WTC11 (cell line): ENCODE results near the gene C2orf15. TPM values are rescaled to one million over a fixed set of nuclear protein-coding genes. Genes with fewer than 3 reads are reported as not detected.

ENCODE experiments used
- ESRRA ChIP-seq: sonication (generic); formaldehyde crosslinking; IDR thresholded peaks from 2 replicates; pipeline ENCODE4 v1.8.1; 2022; ENCODE audit warnings: mild to moderate bottlenecking, missing genetic modification reagents, borderline replicate concordance
- FOXJ3 ChIP-seq: sonication (generic); formaldehyde crosslinking; IDR thresholded peaks from 2 replicates; pipeline ENCODE4 v1.9.0; 2021; ENCODE audit warnings: missing genetic modification reagents, mild to moderate bottlenecking, borderline replicate concordance
- FOXK1 ChIP-seq: sonication (generic); formaldehyde crosslinking; IDR thresholded peaks from 2 replicates; pipeline ENCODE4 v1.8.0; 2022; ENCODE audit warnings: mild to moderate bottlenecking, moderate library complexity, missing genetic modification reagents
- FOXP1 ChIP-seq: sonication (generic); formaldehyde crosslinking; IDR thresholded peaks from 2 replicates; pipeline ENCODE4 v1.8.0; 2022; ENCODE audit warnings: missing genetic modification reagents, mild to moderate bottlenecking, moderate library complexity, borderline replicate concordance
- JAZF1 ChIP-seq: fragments of 250-450 bp; sonication (Bioruptor Pico); IDR thresholded peaks from 2 replicates; pipeline ENCODE4 v1.9.0; 2021; ENCODE audit warnings: moderate library complexity, mild to moderate bottlenecking, inconsistent platforms
- MYBL2 ChIP-seq: sonication (generic); formaldehyde crosslinking; IDR thresholded peaks from 2 replicates; pipeline ENCODE4 v1.8.1; 2023; ENCODE audit warnings: mild to moderate bottlenecking, moderate library complexity, missing genetic modification reagents
- NR1H2 ChIP-seq: sonication (generic); formaldehyde crosslinking; IDR thresholded peaks from 2 replicates; pipeline ENCODE4 v1.9.0; 2021; ENCODE audit warnings: mild to moderate bottlenecking, moderate library complexity, missing genetic modification reagents
- NR2C2 ChIP-seq: sonication (generic); formaldehyde crosslinking; IDR thresholded peaks from 2 replicates; pipeline ENCODE4 v1.8.0; 2022; ENCODE audit warnings: mild to moderate bottlenecking, missing genetic modification reagents
- TEAD1 ChIP-seq: sonication (generic); formaldehyde crosslinking; IDR thresholded peaks from 2 replicates; pipeline ENCODE4 v1.8.0; 2022; ENCODE audit warnings: mild to moderate bottlenecking, missing genetic modification reagents
- TEAD4 ChIP-seq: sonication (generic); formaldehyde crosslinking; IDR thresholded peaks from 2 replicates; pipeline ENCODE4 v1.8.0; 2022; ENCODE audit warnings: mild to moderate bottlenecking, missing genetic modification reagents
- ZNF317 ChIP-seq: sonication (generic); formaldehyde crosslinking; IDR thresholded peaks from 2 replicates; pipeline ENCODE4 v1.8.1; 2023; ENCODE audit warnings: low read depth, mild to moderate bottlenecking, moderate library complexity, missing genetic modification reagents, borderline replicate concordance
- ZNF423 ChIP-seq: fragments of 250-450 bp; sonication (Bioruptor Pico); IDR thresholded peaks from 2 replicates; pipeline ENCODE4 v2.1.2; 2022; ENCODE audit warnings: mild to moderate bottlenecking, moderate library complexity
- total RNA-seq: library from RNA; stranded (reverse); gene quantifications from 3 replicates; pipeline ENCODE4 v1.2.3, GENCODE V29; 2021
- TF ChIP-seq, protein P1 (sequence below): fragments of 250-450 bp; sonication (Bioruptor Pico); IDR thresholded peaks from 2 replicates; pipeline ENCODE4 v1.9.0; 2021; ENCODE audit warnings: mild to moderate bottlenecking, borderline replicate concordance
- TF ChIP-seq, protein P2 (sequence below): sonication (generic); formaldehyde crosslinking; IDR thresholded peaks from 2 replicates; pipeline ENCODE4 v1.8.0; 2022; ENCODE audit warnings: mild to moderate bottlenecking, missing genetic modification reagents
- TF ChIP-seq, protein P3 (sequence below): fragments of 250-450 bp; sonication (Bioruptor Pico); IDR thresholded peaks from 2 replicates; pipeline ENCODE4 v2.1.2; 2022; ENCODE audit warnings: mild to moderate bottlenecking, moderate library complexity
- TF ChIP-seq, protein P4 (sequence below): sonication (generic); formaldehyde crosslinking; IDR thresholded peaks from 2 replicates; pipeline ENCODE4 v1.8.0; 2023; ENCODE audit warnings: missing genetic modification reagents, mild to moderate bottlenecking, borderline replicate concordance
- TF ChIP-seq, protein P5 (sequence below): sonication (generic); formaldehyde crosslinking; IDR thresholded peaks from 2 replicates; pipeline ENCODE4 v1.8.0; 2022; ENCODE audit warnings: mild to moderate bottlenecking, missing genetic modification reagents
- TF ChIP-seq, protein P6 (sequence below): sonication (generic); formaldehyde crosslinking; IDR thresholded peaks from 2 replicates; pipeline ENCODE4 v1.8.1; 2023; ENCODE audit warnings: mild to moderate bottlenecking, moderate library complexity, missing genetic modification reagents

C2orf15 gene
- total RNA-seq, 1 experiment from 2014 or later, result 6.1 TPM

DNA sequence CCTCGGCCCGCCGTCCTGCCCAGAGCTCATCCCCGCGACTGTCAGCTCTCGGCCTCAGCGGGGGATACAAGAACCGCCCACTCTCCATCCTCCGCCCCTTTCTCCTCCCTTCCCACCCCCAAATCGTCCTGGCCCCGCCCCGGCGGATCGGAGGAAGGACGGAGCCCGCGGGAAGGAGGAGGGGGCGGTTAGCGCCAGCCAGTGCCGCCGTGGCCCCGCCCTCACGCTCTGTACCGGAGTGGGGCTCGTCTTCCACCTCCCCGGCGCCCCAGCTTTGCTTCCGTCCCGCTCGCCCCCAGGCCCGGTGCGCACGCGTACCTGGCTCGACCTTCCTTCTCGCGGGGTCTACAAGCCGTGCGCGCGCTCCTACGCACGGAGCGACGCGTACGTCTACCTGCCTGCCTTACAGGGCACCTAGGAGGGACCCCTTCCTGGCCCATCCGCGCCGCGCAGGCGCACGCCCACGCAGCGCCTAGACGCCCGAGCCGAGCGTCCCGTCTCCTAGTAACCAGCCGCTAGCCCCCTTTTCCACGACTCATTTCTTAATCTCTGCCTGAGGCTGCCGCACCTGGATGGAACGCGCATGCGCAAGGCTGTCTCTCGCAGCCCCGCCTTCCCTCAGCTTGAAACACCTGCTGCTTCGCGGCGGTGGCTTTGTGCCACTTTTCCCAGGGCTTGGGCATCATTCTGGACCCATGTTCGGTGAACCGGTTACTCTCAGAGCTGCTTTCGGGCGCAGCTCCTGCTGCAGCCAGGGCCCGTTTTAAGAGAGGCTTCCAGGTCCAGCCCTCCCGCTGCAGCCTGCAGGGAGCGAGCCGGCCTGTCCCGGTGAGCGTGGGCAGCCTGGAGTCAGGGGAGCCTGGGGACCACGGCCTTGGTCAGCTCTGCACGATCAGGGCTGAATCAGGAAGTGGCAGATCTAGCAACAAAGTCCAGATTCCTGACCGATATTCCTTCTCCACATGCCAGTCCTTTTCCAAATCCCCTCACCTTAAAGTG, at the start of gene C2orf15 (continued):
- TF ChIP-seq, protein P1, sequence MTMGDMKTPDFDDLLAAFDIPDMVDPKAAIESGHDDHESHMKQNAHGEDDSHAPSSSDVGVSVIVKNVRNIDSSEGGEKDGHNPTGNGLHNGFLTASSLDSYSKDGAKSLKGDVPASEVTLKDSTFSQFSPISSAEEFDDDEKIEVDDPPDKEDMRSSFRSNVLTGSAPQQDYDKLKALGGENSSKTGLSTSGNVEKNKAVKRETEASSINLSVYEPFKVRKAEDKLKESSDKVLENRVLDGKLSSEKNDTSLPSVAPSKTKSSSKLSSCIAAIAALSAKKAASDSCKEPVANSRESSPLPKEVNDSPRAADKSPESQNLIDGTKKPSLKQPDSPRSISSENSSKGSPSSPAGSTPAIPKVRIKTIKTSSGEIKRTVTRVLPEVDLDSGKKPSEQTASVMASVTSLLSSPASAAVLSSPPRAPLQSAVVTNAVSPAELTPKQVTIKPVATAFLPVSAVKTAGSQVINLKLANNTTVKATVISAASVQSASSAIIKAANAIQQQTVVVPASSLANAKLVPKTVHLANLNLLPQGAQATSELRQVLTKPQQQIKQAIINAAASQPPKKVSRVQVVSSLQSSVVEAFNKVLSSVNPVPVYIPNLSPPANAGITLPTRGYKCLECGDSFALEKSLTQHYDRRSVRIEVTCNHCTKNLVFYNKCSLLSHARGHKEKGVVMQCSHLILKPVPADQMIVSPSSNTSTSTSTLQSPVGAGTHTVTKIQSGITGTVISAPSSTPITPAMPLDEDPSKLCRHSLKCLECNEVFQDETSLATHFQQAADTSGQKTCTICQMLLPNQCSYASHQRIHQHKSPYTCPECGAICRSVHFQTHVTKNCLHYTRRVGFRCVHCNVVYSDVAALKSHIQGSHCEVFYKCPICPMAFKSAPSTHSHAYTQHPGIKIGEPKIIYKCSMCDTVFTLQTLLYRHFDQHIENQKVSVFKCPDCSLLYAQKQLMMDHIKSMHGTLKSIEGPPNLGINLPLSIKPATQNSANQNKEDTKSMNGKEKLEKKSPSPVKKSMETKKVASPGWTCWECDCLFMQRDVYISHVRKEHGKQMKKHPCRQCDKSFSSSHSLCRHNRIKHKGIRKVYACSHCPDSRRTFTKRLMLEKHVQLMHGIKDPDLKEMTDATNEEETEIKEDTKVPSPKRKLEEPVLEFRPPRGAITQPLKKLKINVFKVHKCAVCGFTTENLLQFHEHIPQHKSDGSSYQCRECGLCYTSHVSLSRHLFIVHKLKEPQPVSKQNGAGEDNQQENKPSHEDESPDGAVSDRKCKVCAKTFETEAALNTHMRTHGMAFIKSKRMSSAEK (CRISPR knock-in tag), result no peak
- TF ChIP-seq FOXJ3 (CRISPR knock-in tag) (no peak), TEAD1 (CRISPR knock-in tag) (peak; percentile 8; the same call in 1 of the 2 replicates), ZNF317 (CRISPR knock-in tag) (no peak), NR2C2 (CRISPR knock-in tag) (no peak), FOXP1 (peak; percentile 30; the same call in 1 of the 2 replicates), MYBL2 (CRISPR knock-in tag) (peak; percentile 55; the same call in 1 of the 2 replicates), NR1H2 (no peak), ESRRA (CRISPR knock-in tag) (peak; percentile 69), ZNF423 (CRISPR knock-in tag) (no peak), TEAD4 (CRISPR knock-in tag) (no peak), FOXK1 (peak; percentile 71; the same call in 1 of the 2 replicates), JAZF1 (CRISPR knock-in tag) (no peak)
- TF ChIP-seq, protein P2, sequence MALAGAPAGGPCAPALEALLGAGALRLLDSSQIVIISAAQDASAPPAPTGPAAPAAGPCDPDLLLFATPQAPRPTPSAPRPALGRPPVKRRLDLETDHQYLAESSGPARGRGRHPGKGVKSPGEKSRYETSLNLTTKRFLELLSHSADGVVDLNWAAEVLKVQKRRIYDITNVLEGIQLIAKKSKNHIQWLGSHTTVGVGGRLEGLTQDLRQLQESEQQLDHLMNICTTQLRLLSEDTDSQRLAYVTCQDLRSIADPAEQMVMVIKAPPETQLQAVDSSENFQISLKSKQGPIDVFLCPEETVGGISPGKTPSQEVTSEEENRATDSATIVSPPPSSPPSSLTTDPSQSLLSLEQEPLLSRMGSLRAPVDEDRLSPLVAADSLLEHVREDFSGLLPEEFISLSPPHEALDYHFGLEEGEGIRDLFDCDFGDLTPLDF, result no peak
- TF ChIP-seq, protein P3, sequence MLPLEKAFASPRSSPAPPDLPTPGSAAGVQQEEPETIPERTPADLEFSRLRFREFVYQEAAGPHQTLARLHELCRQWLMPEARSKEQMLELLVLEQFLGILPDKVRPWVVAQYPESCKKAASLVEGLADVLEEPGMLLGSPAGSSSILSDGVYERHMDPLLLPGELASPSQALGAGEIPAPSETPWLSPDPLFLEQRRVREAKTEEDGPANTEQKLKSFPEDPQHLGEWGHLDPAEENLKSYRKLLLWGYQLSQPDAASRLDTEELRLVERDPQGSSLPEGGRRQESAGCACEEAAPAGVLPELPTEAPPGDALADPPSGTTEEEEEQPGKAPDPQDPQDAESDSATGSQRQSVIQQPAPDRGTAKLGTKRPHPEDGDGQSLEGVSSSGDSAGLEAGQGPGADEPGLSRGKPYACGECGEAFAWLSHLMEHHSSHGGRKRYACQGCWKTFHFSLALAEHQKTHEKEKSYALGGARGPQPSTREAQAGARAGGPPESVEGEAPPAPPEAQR (CRISPR knock-in tag), result no peak
- TF ChIP-seq, protein P4, sequence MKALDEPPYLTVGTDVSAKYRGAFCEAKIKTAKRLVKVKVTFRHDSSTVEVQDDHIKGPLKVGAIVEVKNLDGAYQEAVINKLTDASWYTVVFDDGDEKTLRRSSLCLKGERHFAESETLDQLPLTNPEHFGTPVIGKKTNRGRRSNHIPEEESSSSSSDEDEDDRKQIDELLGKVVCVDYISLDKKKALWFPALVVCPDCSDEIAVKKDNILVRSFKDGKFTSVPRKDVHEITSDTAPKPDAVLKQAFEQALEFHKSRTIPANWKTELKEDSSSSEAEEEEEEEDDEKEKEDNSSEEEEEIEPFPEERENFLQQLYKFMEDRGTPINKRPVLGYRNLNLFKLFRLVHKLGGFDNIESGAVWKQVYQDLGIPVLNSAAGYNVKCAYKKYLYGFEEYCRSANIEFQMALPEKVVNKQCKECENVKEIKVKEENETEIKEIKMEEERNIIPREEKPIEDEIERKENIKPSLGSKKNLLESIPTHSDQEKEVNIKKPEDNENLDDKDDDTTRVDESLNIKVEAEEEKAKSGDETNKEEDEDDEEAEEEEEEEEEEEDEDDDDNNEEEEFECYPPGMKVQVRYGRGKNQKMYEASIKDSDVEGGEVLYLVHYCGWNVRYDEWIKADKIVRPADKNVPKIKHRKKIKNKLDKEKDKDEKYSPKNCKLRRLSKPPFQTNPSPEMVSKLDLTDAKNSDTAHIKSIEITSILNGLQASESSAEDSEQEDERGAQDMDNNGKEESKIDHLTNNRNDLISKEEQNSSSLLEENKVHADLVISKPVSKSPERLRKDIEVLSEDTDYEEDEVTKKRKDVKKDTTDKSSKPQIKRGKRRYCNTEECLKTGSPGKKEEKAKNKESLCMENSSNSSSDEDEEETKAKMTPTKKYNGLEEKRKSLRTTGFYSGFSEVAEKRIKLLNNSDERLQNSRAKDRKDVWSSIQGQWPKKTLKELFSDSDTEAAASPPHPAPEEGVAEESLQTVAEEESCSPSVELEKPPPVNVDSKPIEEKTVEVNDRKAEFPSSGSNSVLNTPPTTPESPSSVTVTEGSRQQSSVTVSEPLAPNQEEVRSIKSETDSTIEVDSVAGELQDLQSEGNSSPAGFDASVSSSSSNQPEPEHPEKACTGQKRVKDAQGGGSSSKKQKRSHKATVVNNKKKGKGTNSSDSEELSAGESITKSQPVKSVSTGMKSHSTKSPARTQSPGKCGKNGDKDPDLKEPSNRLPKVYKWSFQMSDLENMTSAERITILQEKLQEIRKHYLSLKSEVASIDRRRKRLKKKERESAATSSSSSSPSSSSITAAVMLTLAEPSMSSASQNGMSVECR (CRISPR knock-in tag), result peak; percentile 20; the same call in 1 of the 2 replicates
- TF ChIP-seq, protein P5, sequence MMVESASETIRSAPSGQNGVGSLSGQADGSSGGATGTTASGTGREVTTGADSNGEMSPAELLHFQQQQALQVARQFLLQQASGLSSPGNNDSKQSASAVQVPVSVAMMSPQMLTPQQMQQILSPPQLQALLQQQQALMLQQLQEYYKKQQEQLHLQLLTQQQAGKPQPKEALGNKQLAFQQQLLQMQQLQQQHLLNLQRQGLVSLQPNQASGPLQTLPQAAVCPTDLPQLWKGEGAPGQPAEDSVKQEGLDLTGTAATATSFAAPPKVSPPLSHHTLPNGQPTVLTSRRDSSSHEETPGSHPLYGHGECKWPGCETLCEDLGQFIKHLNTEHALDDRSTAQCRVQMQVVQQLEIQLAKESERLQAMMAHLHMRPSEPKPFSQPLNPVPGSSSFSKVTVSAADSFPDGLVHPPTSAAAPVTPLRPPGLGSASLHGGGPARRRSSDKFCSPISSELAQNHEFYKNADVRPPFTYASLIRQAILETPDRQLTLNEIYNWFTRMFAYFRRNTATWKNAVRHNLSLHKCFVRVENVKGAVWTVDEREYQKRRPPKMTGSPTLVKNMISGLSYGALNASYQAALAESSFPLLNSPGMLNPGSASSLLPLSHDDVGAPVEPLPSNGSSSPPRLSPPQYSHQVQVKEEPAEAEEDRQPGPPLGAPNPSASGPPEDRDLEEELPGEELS (CRISPR knock-in tag), result 0 out of 2 replicates have a peak, but pooled peaks have one; percentile 31
- TF ChIP-seq, protein P6, sequence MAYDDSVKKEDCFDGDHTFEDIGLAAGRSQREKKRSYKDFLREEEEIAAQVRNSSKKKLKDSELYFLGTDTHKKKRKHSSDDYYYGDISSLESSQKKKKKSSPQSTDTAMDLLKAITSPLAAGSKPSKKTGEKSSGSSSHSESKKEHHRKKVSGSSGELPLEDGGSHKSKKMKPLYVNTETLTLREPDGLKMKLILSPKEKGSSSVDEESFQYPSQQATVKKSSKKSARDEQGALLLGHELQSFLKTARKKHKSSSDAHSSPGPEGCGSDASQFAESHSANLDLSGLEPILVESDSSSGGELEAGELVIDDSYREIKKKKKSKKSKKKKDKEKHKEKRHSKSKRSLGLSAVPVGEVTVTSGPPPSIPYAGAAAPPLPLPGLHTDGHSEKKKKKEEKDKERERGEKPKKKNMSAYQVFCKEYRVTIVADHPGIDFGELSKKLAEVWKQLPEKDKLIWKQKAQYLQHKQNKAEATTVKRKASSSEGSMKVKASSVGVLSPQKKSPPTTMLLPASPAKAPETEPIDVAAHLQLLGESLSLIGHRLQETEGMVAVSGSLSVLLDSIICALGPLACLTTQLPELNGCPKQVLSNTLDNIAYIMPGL (CRISPR knock-in tag), result 0 out of 2 replicates have a peak, but pooled peaks have one; percentile 1
